Measurements from ENCODE around the gene CAPG. TPM values are rescaled to one million over a fixed set of nuclear protein-coding genes. Genes with fewer than 3 reads are reported as not detected.

CAPG gene
- total RNA-seq, 4 donors from 2014 or later, result 18.3 to 92.1 (median 45.2) TPM

- DNase-seq, result no peak
- Histone ChIP-seq H3K27me3 (no peaks in the 10 kb centered on the region), H3K36me3 (peaks cover 0 to under 1% (median 0%) of the 10 kb centered on the region in 4 donors), H3K4me3 (no peak overlapping the region), H3K9me3 (no peaks in the 10 kb centered on the region), H3K27ac (no peak overlapping the region), H3K4me1 (peaks cover 0 to 8% (median 2%) of the 10 kb centered on the region in 4 donors)
- intact Hi-C loops (cut with DNase I; ENCODE audit: low total_unique reads), result no loop called here
- in situ Hi-C loops (cut with MboI; ENCODE audit: low pct_ligation_motif_present in 1 of 4, low pct_unique_long_range_greater_than_20kb in 1 of 4, low sequenced_read_pairs in 3 of 4), result no loop called here
- TF ChIP-seq, protein P1, sequence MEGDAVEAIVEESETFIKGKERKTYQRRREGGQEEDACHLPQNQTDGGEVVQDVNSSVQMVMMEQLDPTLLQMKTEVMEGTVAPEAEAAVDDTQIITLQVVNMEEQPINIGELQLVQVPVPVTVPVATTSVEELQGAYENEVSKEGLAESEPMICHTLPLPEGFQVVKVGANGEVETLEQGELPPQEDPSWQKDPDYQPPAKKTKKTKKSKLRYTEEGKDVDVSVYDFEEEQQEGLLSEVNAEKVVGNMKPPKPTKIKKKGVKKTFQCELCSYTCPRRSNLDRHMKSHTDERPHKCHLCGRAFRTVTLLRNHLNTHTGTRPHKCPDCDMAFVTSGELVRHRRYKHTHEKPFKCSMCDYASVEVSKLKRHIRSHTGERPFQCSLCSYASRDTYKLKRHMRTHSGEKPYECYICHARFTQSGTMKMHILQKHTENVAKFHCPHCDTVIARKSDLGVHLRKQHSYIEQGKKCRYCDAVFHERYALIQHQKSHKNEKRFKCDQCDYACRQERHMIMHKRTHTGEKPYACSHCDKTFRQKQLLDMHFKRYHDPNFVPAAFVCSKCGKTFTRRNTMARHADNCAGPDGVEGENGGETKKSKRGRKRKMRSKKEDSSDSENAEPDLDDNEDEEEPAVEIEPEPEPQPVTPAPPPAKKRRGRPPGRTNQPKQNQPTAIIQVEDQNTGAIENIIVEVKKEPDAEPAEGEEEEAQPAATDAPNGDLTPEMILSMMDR (IDR thresholded peaks at IDR 0.05), result no peak
- TF ChIP-seq POLR2AphosphoS5 (IDR thresholded peaks at IDR 0.05) (no peak), EP300 (IDR thresholded peaks at IDR 0.05; ENCODE audit: low read depth) (no peak), POLR2A (IDR thresholded peaks at IDR 0.05) (no peak)
- 94 to 100% methylated on average over 3 to 4 of the region's 4 CpGs for WGBS, 2 donors (ENCODE audit: low coverage in 1 of 2)
Observed at GRCh38 chr2:85393836-85394235, 16.3 kb downstream of the CAPG start.

GRCh38 chr2:85390941-85391669, 19.1 kb downstream of the CAPG start:
- no peaks in the 10 kb centered on the region for H3K4me1 ChIP-seq
- peaks cover 0 to 7% (median 0%) of the 10 kb centered on the region in 4 donors for H3K36me3 ChIP-seq
- WGBS, 2 donors (ENCODE audit: low coverage in 1 of 2), result 84% methylated on average over 11 of the region's 11 CpGs; no CpG with 5 or more reads in 1 of the 2 donors
- H3K27me3 ChIP-seq, result no peaks in the 10 kb centered on the region
- peak; percentile 78 for DNase-seq
- TF ChIP-seq, protein P1 (IDR thresholded peaks at IDR 0.05), result peak; percentile 62 to 72 (median 64)
- TF ChIP-seq POLR2A (IDR thresholded peaks at IDR 0.05), result no peak
- H3K27ac ChIP-seq, result no peak overlapping the region
- in situ Hi-C loops (cut with MboI; ENCODE audit: low pct_ligation_motif_present in 1 of 4, low pct_unique_long_range_greater_than_20kb in 1 of 4, low sequenced_read_pairs in 3 of 4), result no loop called here
- no peak overlapping the region for H3K4me3 ChIP-seq
- H3K9me3 ChIP-seq, result no peaks in the 10 kb centered on the region
- intact Hi-C loops (cut with DNase I; ENCODE audit: low total_unique reads), result no loop called here

GRCh38 chr2:85388878-85389538, 21.2 kb downstream of the CAPG start:
- Histone ChIP-seq H3K4me3 (no peak overlapping the region), H3K27ac (no peak overlapping the region), H3K27me3 (no peaks in the 10 kb centered on the region), H3K9me3 (no peaks in the 10 kb centered on the region), H3K36me3 (peaks cover 0 to 7% (median 0%) of the 10 kb centered on the region in 4 donors), H3K4me1 (no peaks in the 10 kb centered on the region)
- 85 to 88% methylated on average over 4 to 9 of the region's 9 CpGs for WGBS, 2 donors (ENCODE audit: low coverage in 1 of 2)
- in situ Hi-C loops (cut with MboI; ENCODE audit: low pct_ligation_motif_present in 1 of 4, low pct_unique_long_range_greater_than_20kb in 1 of 4, low sequenced_read_pairs in 3 of 4) (no loop called here), intact Hi-C loops (cut with DNase I; ENCODE audit: low total_unique reads) (no loop called here)
- DNase-seq, result no peak
- TF ChIP-seq EP300 (IDR thresholded peaks at IDR 0.05; ENCODE audit: low read depth) (no peak), POLR2A (IDR thresholded peaks at IDR 0.05) (no peak), POLR2AphosphoS5 (IDR thresholded peaks at IDR 0.05) (no peak)
- TF ChIP-seq, protein P1 (IDR thresholded peaks at IDR 0.05), result no peak

DNA sequence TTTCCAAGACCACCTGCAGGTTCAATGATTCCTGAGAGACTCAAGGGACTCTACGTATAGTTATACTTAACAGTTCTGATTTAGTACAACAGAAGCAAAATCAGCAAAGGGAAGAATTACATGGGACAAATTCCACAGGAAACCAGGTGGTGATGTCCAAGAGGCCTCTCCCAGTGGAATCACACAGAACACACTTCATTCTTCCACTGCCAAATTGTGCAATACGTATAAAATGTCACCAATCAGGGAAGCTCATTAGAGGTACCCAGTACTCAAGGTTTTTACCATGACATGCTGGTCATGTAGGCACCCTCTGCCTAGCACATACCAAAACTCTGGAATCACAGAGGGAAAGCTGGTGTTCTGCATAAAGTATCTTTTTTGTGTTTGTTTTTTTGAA, 22.4 kb downstream of the CAPG start:
- Histone ChIP-seq H3K4me3 (no peak overlapping the region), H3K4me1 (no peaks in the 10 kb centered on the region), H3K27me3 (no peaks in the 10 kb centered on the region), H3K27ac (no peak overlapping the region), H3K36me3 (peaks cover 0 to 11% (median 0%) of the 10 kb centered on the region in 4 donors), H3K9me3 (no peaks in the 10 kb centered on the region)
- DNase-seq, result no peak
- WGBS, 2 donors (ENCODE audit: low coverage in 1 of 2), result 84% methylated on average over 2 of the region's 2 CpGs
- in situ Hi-C loops (cut with MboI; ENCODE audit: low pct_ligation_motif_present in 1 of 4, low pct_unique_long_range_greater_than_20kb in 1 of 4, low sequenced_read_pairs in 3 of 4), result no loop called here
- TF ChIP-seq POLR2A (IDR thresholded peaks at IDR 0.05), result no peak
- TF ChIP-seq POLR2AphosphoS5 (IDR thresholded peaks at IDR 0.05), result no peak
- TF ChIP-seq, protein P1 (IDR thresholded peaks at IDR 0.05), result no peak
- TF ChIP-seq EP300 (IDR thresholded peaks at IDR 0.05; ENCODE audit: low read depth), result no peak
- intact Hi-C loops (cut with DNase I; ENCODE audit: low total_unique reads), result no loop called here

Data from transverse colon (tissue), 4 donors.